Activated CD8-positive, alpha-beta T cell treated with anti-CD3 and anti-CD28 coated beads, Interleukin-2, amount 10 ng/mL, durations not matched to agents 7 days and 5 days (primary cell): ENCODE data around the gene UNC93A. TPM values are rescaled to one million over a fixed set of nuclear protein-coding genes. Genes with fewer than 3 reads are reported as not detected.
"Not testable (repeated sequence)": the region's sequence is repeated elsewhere in the genome, so short reads cannot be mapped to it uniquely, and the experiment has no call there.

Source experiments
- ATAC-seq: fragments of 150-1000 bp; cut with Tn5 transposase; one replicate; pipeline ENCODE4 v1.10.0; 2021; ENCODE audit warnings: moderate library complexity
- CTCF ChIA-PET: fragments of 350-600 bp; sonication (Branson Sonifier 250); formaldehyde crosslinking; loops from one replicate; lab custom pipeline; 2021; ENCODE audit warnings: antibody characterized with exemption; lab: Charles Lee
- POLR2A ChIA-PET: fragments of 350-600 bp; sonication (Branson Sonifier 250); formaldehyde crosslinking; loops from one replicate; lab custom pipeline; 2021; ENCODE audit warnings: antibody characterized with exemption; lab: Charles Lee
- DNase-seq: peaks from one replicate; pipeline ENCODE4 v3.0.0-alpha.2; 2020
- H3K27ac Mint-ChIP-seq: one replicate; pipeline ENCODE4 v1.8.0; 2021; ENCODE audit warnings: mild to moderate bottlenecking, mixed read lengths
- H3K27me3 Mint-ChIP-seq: one replicate; pipeline ENCODE4 v1.8.0; 2021; ENCODE audit warnings: low read depth, mixed read lengths
- H3K36me3 Mint-ChIP-seq: one replicate; pipeline ENCODE4 v1.8.0; 2021; ENCODE audit warnings: low read depth, mixed read lengths
- H3K4me1 Mint-ChIP-seq: one replicate; pipeline ENCODE4 v1.8.0; 2021; ENCODE audit warnings: low read depth, mixed read lengths
- H3K4me3 Mint-ChIP-seq: one replicate; pipeline ENCODE4 v1.8.0; 2021; ENCODE audit warnings: mild to moderate bottlenecking, mixed read lengths
- H3K9me3 Mint-ChIP-seq: one replicate; pipeline ENCODE4 v1.8.0; 2022; ENCODE audit warnings: mixed read lengths; ENCODE audit not compliant: insufficient read depth
- total RNA-seq, 2 experiments: library from RNA; stranded (reverse); gene quantifications; one replicate each; pipeline ENCODE4 v1.2.3, GENCODE V29; 2021

The UNC93A gene
- total RNA-seq, 2 experiments from 2014 or later: not detected

GRCh38 chr6:167358394-167358793 is 67.3 kb downstream of the UNC93A start:
- not testable (repeated sequence) for ATAC-seq, H3K27ac Mint-ChIP-seq

GRCh38 chr6:167361170-167361569 is 70.1 kb downstream of the UNC93A start:
- ATAC-seq, H3K4me3 Mint-ChIP-seq, H3K4me1 Mint-ChIP-seq, POLR2A ChIA-PET, DNase-seq, CTCF ChIA-PET, H3K9me3 Mint-ChIP-seq, H3K36me3 Mint-ChIP-seq, H3K27ac Mint-ChIP-seq: not testable (repeated sequence)
- H3K27me3 Mint-ChIP-seq: peaks cover 12% of the 10 kb centered on the region

More at GRCh38 chr6:167358394-167358793, 67.3 kb downstream of the UNC93A start:
- DNase-seq, H3K9me3 Mint-ChIP-seq, H3K4me3 Mint-ChIP-seq, CTCF ChIA-PET, H3K36me3 Mint-ChIP-seq, H3K4me1 Mint-ChIP-seq, POLR2A ChIA-PET: not testable (repeated sequence)
- peaks cover 20% of the 10 kb centered on the region for H3K27me3 Mint-ChIP-seq

Other genes with a start within 250 kb of the UNC93A start
- gene CCR6, start 168.2 kb upstream of the UNC93A start, total RNA-seq: 1 to 10 TPM; 3.8 to 4.4 TPM
- not detected for gene GPR31, start 133.3 kb upstream of the UNC93A start, total RNA-seq
- not detected for gene TTLL2, start 33.8 kb downstream of the UNC93A start, total RNA-seq